ENCODE measurements around the gene KANK2.
A peak's percentile ranks its signal among the peaks of the same experiment; 100 is the strongest.
"Not testable (repeated sequence)": the region's sequence is repeated elsewhere in the genome, so short reads cannot be mapped to it uniquely, and the experiment has no call there.

KANK2 gene

DNA sequence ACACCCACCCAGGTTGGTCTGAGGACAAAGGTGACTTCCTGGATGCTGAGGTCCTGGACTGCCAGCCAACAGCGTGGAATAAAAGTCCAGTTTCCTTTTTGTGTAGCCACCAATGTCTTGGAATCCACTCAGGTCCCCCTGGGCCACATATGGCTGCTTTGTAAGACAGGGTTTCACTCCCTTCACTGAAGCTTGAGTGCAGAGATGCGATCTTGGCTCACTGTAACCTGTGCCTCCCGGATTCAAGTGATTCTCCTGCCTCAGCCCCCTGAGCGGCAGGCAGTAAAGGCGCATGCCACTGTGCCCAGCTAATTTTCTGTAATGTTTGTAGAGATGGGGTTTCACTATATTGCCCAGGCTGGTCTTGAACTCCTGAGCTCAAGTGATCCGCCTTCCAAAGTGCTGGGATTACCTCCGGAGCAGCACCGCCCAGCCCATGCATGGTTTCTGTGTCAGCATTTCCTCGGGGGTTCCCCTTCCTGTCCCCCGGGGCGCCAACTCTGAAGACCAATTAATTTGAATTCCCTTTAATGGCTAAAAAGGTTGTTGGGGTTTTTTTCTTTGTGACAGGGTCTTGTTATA, 17.5 kb downstream of the KANK2 start:
- Histone ChIP-seq H3K36me3 (ENCODE audit: control insufficient read depth, insufficient read depth, low read length) (no peaks in the 10 kb centered on the region), H3K4me3 (replicated peaks; ENCODE audit: low read depth, low read length) (peak overlapping the region; percentile 49), H3K27me3 (replicated peaks; ENCODE audit: control insufficient read depth, insufficient read depth, low read length) (no peaks in the 10 kb centered on the region)
- peak; percentile 71 for DNase-seq (ENCODE audit: extremely low read depth, insufficient read length)
- TF ChIP-seq, protein P1, sequence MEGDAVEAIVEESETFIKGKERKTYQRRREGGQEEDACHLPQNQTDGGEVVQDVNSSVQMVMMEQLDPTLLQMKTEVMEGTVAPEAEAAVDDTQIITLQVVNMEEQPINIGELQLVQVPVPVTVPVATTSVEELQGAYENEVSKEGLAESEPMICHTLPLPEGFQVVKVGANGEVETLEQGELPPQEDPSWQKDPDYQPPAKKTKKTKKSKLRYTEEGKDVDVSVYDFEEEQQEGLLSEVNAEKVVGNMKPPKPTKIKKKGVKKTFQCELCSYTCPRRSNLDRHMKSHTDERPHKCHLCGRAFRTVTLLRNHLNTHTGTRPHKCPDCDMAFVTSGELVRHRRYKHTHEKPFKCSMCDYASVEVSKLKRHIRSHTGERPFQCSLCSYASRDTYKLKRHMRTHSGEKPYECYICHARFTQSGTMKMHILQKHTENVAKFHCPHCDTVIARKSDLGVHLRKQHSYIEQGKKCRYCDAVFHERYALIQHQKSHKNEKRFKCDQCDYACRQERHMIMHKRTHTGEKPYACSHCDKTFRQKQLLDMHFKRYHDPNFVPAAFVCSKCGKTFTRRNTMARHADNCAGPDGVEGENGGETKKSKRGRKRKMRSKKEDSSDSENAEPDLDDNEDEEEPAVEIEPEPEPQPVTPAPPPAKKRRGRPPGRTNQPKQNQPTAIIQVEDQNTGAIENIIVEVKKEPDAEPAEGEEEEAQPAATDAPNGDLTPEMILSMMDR (IDR thresholded peaks at IDR 0.05; ENCODE audit: insufficient read depth, low read length, poor library complexity, severe bottlenecking) = no peak

DNA sequence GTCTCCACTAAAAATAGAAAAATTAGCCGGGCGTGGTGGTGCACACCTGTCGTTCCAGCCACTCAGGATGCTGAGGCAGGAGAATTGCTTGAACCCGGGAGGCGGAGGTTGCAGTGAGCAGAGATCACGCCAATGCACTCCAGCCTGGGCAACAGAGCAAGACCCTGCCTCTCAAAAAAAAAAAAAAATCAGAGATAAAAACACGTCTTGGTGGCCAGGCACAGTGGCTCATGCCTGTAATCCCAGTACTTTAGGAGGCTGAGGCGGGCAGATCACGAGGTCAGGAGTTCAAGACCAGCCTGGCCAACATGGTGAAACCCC, 18.2 kb downstream of the KANK2 start:
- not testable (repeated sequence) for H3K27me3 ChIP-seq (replicated peaks; ENCODE audit: control insufficient read depth, insufficient read depth, low read length); H3K36me3 ChIP-seq (ENCODE audit: control insufficient read depth, insufficient read depth, low read length); DNase-seq (ENCODE audit: extremely low read depth, insufficient read length); H3K4me3 ChIP-seq (replicated peaks; ENCODE audit: low read depth, low read length)

GRCh38 chr19:11177592-11177991, 19.8 kb downstream of the KANK2 start:
- Histone ChIP-seq H3K27me3 (replicated peaks; ENCODE audit: control insufficient read depth, insufficient read depth, low read length) (no peaks in the 10 kb centered on the region), H3K36me3 (ENCODE audit: control insufficient read depth, insufficient read depth, low read length) (no peaks in the 10 kb centered on the region), H3K4me3 (replicated peaks; ENCODE audit: low read depth, low read length) (no peak overlapping the region)
- TF ChIP-seq, protein P1 (IDR thresholded peaks at IDR 0.05; ENCODE audit: insufficient read depth, low read length, poor library complexity, severe bottlenecking) = no peak
- DNase-seq (ENCODE audit: extremely low read depth, insufficient read length) = no peak

DNA sequence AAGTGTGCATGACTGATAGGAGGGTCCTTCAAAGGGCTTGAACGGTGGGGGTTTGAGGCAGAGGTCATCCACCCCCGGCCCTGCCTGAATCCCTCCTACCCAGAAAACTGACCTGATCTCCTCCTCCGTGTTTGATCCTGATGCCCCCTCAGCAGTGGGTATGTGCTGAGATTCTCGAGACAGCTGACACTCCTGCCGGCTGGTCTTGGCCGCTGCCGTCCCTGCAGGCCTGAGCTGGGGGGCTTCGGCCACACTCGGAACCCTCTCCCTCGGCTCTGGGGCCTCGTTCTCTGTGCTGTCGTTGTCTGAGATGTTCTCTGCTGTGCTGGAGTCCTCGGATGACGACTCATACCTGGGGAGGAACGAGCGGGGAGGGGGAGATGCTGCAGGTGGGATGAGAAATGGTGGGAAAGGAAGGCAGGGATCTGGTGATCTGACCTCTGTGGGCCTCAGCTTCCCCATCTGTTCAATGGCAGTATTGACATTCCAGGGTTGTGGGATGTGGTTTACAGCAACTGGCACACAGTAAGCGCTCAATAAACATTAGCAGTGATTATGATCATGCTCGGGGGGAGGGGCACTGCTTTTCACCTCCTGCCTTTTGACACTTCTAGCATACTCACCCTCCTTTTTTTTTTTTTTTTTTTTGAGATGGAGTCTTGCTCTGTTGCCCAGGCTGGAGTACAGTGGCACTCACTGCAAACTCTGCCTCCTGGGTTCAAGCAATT, 20.7 kb downstream of the KANK2 start:
- Histone ChIP-seq H3K36me3 (ENCODE audit: control insufficient read depth, insufficient read depth, low read length) (no peaks in the 10 kb centered on the region), H3K4me3 (replicated peaks; ENCODE audit: low read depth, low read length) (no peak overlapping the region), H3K27me3 (replicated peaks; ENCODE audit: control insufficient read depth, insufficient read depth, low read length) (no peaks in the 10 kb centered on the region)
- no peak for DNase-seq (ENCODE audit: extremely low read depth, insufficient read length)
- TF ChIP-seq, protein P1 (IDR thresholded peaks at IDR 0.05; ENCODE audit: insufficient read depth, low read length, poor library complexity, severe bottlenecking) = no peak

- no peak for DNase-seq (ENCODE audit: extremely low read depth, insufficient read length)
- TF ChIP-seq, protein P1 (IDR thresholded peaks at IDR 0.05; ENCODE audit: insufficient read depth, low read length, poor library complexity, severe bottlenecking) = no peak
Observed at GRCh38 chr19:11175920-11176319, 21.4 kb downstream of the KANK2 start.

GRCh38 chr19:11174336-11174735, 23.0 kb downstream of the KANK2 start:
- Histone ChIP-seq H3K36me3 (ENCODE audit: control insufficient read depth, insufficient read depth, low read length) (no peaks in the 10 kb centered on the region), H3K27me3 (replicated peaks; ENCODE audit: control insufficient read depth, insufficient read depth, low read length) (no peaks in the 10 kb centered on the region), H3K4me3 (replicated peaks; ENCODE audit: low read depth, low read length) (no peak overlapping the region)
- TF ChIP-seq, protein P1 (IDR thresholded peaks at IDR 0.05; ENCODE audit: insufficient read depth, low read length, poor library complexity, severe bottlenecking) = no peak
- DNase-seq (ENCODE audit: extremely low read depth, insufficient read length) = no peak

More at GRCh38 chr19:11175920-11176319, 21.4 kb downstream of the KANK2 start:
- no peaks in the 10 kb centered on the region for H3K27me3 ChIP-seq (replicated peaks; ENCODE audit: control insufficient read depth, insufficient read depth, low read length)
- H3K4me3 ChIP-seq (replicated peaks; ENCODE audit: low read depth, low read length) = no peak overlapping the region
- H3K36me3 ChIP-seq (ENCODE audit: control insufficient read depth, insufficient read depth, low read length) = no peaks in the 10 kb centered on the region
